HG02759 (cell line): ENCODE data around the gene PGAP6.
"Not testable (repeated sequence)": the region's sequence is repeated elsewhere in the genome, so short reads cannot be mapped to it uniquely, and the experiment has no call there.

Source experiments
- ATAC-seq: cut with Tn5 transposase; IDR thresholded peaks from one replicate; pipeline ENCODE4 v1.9.1; 2021; ENCODE audit warnings: mild to moderate bottlenecking, moderate library complexity; ENCODE audit not compliant: unreplicated experiment

PGAP6 gene

DNA sequence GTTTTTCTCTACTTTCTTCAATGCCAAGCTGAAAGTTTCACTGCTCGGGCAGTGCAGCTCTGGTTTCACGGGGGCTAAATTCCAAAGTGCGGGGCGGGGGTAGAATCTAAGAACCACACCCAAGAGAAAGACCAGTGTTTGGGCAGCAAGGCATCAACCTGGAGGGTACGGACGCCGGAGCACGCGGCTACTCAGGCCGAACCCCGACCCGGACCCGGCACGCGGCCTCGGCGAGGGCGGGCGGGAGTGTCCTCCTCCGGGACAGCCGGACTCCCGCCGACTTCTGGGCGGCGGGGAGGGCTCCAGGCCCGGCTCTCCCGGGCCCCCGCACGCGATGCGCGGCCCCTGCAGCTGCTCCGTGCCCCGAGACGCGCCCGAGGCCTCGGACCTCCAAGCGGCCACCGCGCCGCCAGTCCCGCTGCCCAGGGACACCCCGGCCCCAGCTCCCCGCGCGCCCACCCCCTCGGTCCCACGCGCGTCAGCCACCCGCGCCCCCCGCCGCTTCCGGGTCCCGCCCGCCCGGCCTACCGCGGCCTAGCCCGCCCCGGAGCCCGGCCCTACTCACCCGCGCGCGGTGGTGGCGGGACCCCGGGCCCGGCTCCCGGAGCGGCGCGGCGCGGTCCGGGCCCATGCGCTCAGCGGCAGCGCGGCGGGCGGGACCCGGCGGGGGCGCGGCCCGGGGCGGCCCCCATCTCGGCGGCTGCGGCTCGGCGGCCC lies 29.8 kb downstream of the PGAP6 start:
- ATAC-seq: peak; percentile 33

GRCh38 chr16:350203-350602 lies 31.6 kb downstream of the PGAP6 start:
- ATAC-seq: no peak

GRCh38 chr16:349211-349610 lies 32.6 kb downstream of the PGAP6 start:
- ATAC-seq: no peak

DNA sequence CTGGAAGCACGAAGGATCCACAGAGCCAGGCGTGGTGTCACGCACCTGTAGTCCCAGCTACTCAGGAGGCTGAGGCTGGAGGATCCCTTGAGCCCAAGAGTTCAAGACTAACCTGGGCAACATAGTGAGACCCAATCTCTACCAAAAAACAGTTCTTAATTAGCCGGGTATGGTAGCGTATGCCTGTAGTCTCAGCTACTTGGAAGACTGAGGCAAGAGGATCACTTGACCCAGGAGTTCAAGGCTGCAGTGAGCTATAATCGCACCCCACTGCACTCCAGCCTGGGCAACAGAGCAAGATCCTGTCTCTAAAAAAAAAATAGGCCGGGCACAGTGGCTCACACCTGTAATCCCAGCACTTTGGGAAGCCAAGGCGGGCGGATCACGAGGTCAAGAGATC lies 33.3 kb downstream of the PGAP6 start:
- not testable (repeated sequence) for ATAC-seq

DNA sequence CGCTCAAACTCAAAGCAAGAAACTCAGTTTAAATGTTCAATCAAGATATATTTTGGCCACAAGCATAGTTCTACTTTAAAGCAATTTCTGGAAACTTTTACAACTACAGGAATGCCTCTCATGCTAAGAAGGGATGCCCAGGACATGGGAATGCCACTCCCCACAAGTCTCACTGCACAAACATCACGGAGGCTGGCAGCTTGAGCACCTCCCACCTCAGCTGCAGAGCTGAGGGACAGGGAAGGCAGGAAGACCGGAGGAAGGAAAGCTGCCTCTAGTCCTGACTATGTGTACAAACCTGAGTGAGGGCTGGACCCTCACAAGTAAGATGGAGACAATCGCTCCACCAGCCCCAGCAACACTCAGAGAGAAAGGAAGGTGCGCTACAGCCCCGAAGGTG lies 34.6 kb downstream of the PGAP6 start:
- ATAC-seq: no peak

DNA sequence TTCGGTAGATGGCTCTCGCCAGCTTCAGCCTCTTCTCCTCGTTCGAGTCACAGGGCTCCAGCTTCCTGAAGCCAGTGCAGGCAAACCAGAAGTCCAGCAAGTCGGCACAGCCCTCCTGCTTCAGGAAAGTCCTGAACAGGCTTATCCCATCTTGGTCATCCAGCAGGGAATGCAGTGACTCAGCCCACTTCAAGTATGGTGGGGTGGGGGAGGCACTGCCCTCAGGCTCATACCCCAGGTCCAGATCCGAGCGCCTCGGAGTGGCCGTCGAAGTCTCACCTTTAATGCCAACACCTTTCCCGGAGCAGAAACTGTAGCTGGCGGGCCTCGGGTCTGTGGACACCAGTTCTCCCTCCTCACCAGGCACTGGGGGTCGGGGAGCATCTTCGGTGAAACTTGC lies 35.2 kb downstream of the PGAP6 start:
- no peak for ATAC-seq

GRCh38 chr16:345772-346171 lies 36.0 kb downstream of the PGAP6 start:
- ATAC-seq: no peak

- ATAC-seq: no peak
Observed at GRCh38 chr16:342455-343213, 39.1 kb downstream of the PGAP6 start.

DNA sequence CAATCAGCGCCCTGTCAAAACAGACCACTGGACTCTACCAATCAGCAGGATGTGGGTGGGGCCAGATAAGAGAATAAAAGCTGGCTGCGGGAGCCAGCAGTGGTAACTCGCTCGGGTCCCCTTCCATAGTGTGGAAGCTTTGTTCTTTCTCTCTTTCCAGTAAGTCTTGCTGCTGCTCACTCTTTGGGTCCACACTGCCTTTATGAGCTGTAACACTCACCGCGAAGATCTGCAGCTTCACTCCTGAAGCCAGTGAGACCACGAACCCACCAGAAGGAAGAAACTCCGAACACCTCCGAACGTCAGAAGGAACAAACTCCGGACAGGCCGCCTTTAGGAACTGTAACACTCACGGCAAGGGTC lies 39.8 kb downstream of the PGAP6 start:
- not testable (repeated sequence) for ATAC-seq

DNA sequence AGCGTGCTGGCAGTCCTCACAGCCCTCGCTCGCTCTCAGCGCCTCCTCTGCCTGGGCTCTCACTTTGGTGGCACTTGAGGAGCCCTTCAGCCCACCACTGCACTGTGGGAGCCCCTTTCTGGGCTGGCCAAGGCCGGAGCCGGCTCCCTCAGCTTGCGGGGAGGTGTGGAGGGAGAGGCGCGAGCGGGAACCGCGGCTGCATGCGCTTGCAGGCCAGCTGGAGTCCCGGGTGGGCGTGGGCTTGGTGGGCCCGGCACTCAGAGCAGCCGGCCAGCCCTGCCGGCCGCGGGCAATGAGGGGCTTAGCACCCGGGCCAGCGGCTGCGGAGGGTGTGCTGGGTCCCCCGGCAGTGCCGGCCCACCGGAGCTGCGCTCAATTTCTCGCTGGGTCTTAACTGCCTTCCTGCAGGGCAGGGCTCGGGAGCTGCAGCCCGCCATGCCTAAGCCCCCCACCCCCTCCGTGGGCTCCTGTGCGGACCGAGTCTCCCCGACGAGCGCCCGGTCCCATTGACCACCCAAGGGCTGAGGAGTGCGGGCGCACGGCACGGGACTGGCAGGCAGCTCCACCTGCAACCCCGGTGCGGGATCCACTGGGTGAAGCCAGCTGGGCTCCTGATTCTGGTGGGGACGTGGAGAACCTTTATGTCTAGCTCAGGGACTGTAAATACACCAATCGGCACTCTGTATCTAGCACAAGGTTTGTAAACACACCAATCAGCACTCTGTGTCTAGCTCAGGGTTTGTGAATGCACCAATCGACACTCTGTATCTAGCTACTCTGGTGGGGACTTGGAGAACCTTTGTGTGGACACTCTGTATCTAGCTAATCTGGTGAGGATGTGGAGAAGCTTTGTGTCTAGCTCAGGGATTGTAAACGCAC lies 40.4 kb downstream of the PGAP6 start:
- ATAC-seq: not testable (repeated sequence)

GRCh38 chr16:340370-341091 lies 41.2 kb downstream of the PGAP6 start:
- ATAC-seq: no peak

- no peak for ATAC-seq
Observed at GRCh38 chr16:339680-340079, 42.1 kb downstream of the PGAP6 start.

GRCh38 chr16:337975-338575 lies 43.7 kb downstream of the PGAP6 start:
- no peak for ATAC-seq

GRCh38 chr16:337437-337836 lies 44.3 kb downstream of the PGAP6 start:
- ATAC-seq: no peak

DNA sequence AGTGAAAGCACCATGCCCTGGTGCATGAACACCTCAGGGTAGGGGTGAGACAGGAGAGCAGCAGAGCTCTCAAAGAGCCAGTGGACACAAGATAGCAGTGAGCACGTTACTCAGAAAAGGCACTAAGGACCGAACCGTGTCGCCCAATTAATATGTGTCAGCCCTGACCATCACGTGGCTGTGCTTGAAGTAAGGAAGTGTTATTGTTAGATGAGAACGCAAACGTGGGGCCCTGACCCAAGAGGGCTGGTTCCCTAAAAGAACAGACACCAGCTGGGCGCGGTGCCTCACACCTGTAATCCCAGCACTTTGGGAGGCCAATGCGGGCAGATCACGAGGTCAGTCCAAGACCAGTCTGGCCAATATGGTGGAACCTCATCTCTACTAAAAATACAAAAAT lies 45.5 kb downstream of the PGAP6 start:
- ATAC-seq: no peak

DNA sequence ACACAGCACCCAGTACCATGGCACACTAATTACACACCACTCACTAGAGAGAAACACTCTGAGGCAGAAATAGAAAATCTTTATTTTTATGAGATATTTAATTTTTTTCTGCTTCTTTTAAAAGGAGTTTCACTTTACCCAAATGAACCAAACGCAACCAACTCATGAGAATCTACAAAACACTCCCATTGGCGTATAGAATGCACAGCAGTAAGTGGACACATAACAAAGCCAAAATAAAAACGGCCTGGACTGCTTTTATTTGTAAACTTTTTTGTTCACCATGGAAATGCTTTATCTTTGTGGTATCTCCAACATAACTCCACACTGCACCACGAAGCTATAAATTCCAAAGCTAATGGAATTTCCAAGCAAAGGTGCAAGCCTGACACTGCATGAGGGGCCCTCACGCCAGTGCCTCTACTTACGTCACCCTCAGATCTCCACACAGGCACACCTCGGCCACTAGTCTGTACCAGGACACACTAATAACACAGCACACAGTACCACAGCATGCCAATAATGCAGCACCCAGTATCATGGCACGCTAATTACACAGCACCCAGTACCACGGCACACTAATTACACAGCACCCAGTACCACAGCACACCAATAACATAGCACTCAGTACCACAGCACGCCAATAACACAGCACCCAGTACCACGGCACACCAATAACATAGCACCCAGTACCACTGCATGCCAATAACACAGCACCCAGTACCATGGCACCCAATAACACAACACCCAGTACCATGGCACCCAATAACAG lies 46.7 kb downstream of the PGAP6 start:
- ATAC-seq: not testable (repeated sequence)

- not testable (repeated sequence) for ATAC-seq
Observed at GRCh38 chr16:334164-334832, 47.5 kb downstream of the PGAP6 start.

- ATAC-seq: no peak
Observed at GRCh38 chr16:333406-334094, 48.2 kb downstream of the PGAP6 start.
